Keratinocyte (primary cell): ENCODE data around the gene MIB1. TPM values are rescaled to one million over a fixed set of nuclear protein-coding genes. Genes with fewer than 3 reads are reported as not detected.

ENCODE experiments used
- DNase-seq: peaks from one replicate; pipeline ENCODE4 v3.0.0-alpha.2; 2011; ENCODE audit warnings: low read depth, missing footprints, low spot score
- FAIRE-seq: peaks from 2 replicates; lab custom pipeline; 2011; peaks lifted over from hg19 to GRCh38; lab: Jason Lieb, UNC
- H2AFZ ChIP-seq: 2 replicates; pipeline ENCODE4 v1.6.0; 2012; ENCODE audit warnings: low read length, control low read depth, inconsistent platforms; ENCODE audit not compliant: control insufficient read depth
- H3K27ac ChIP-seq: 2 replicates; pipeline ENCODE4 v1.5.1; 2011; ENCODE audit warnings: low read length; ENCODE audit not compliant: control insufficient read depth, insufficient read depth
- H3K27me3 ChIP-seq: 3 replicates; pipeline ENCODE4 v1.6.0; 2011; ENCODE audit warnings: low read length; ENCODE audit not compliant: control insufficient read depth, insufficient read depth; ENCODE audit errors: extremely low read depth
- H3K36me3 ChIP-seq, 2 experiments: 2 replicates in 1 of 2; 3 replicates in 1 of 2; pipeline ENCODE4 v1.5.1; 2011; ENCODE audit warnings: low read length in 2 of 2, mild to moderate bottlenecking in 1 of 2; ENCODE audit not compliant: control insufficient read depth in 2 of 2, insufficient read depth in 2 of 2; ENCODE audit errors: extremely low read depth in 1 of 2
- H3K4me1 ChIP-seq: 3 replicates; pipeline ENCODE4 v1.5.1; 2011; ENCODE audit warnings: low read length; ENCODE audit not compliant: control insufficient read depth, insufficient read depth; ENCODE audit errors: extremely low read depth
- H3K4me2 ChIP-seq: 3 replicates; pipeline ENCODE4 v1.6.0; 2011; ENCODE audit warnings: low read depth, low read length; ENCODE audit not compliant: control insufficient read depth, insufficient read depth; ENCODE audit errors: extremely low read depth
- H3K4me3 ChIP-seq, 3 experiments: fragments of 200-600 bp in 1 of 3; sonication (generic) in 1 of 3; 2 replicates in 2 of 3; 3 replicates in 1 of 3; pipeline ENCODE4 v1.5.1; 2011 to 2016; ENCODE audit warnings: low read length in 3 of 3, mild to moderate bottlenecking in 3 of 3, control low read depth in 2 of 3, inconsistent platforms in 1 of 3, low read depth in 1 of 3, mixed read lengths in 1 of 3, mixed run types in 1 of 3, moderate library complexity in 1 of 3; ENCODE audit not compliant: control insufficient read depth in 2 of 3, insufficient read depth in 2 of 3; ENCODE audit errors: extremely low read depth in 1 of 3
- H3K79me2 ChIP-seq: 2 replicates; pipeline ENCODE4 v1.6.0; 2012; ENCODE audit warnings: low read length; ENCODE audit not compliant: control insufficient read depth, insufficient read depth
- H3K9ac ChIP-seq: 3 replicates; pipeline ENCODE4 v1.6.0; 2011; ENCODE audit warnings: low read length; ENCODE audit not compliant: control insufficient read depth, insufficient read depth; ENCODE audit errors: extremely low read depth
- H3K9me1 ChIP-seq: 3 replicates; pipeline ENCODE4 v1.6.0; 2011; ENCODE audit warnings: low read length; ENCODE audit not compliant: control insufficient read depth, insufficient read depth; ENCODE audit errors: extremely low read depth
- H3K9me3 ChIP-seq: 2 replicates; pipeline ENCODE4 v1.5.1; 2012; ENCODE audit warnings: low read depth, low read length; ENCODE audit not compliant: control insufficient read depth
- H4K20me1 ChIP-seq: 3 replicates; pipeline ENCODE4 v1.6.0; 2011; ENCODE audit warnings: low read length; ENCODE audit not compliant: control insufficient read depth, insufficient read depth; ENCODE audit errors: extremely low read depth
- EZH2 ChIP-seq: IDR thresholded peaks from one replicate; pipeline ENCODE4 v1.6.1; 2012; ENCODE audit warnings: inconsistent platforms, mild to moderate bottlenecking, low read length, moderate library complexity
- dilution Hi-C: fragments of 300-500 bp; cut with MboI; formaldehyde crosslinking; loops from one replicate; pipeline ENCODE4 v1.7.0; 2020; ENCODE audit warnings: low sequenced_read_pairs; ENCODE audit not compliant: extremely low pct_ligation_motif_present
- polyA plus RNA-seq, 5 experiments: library from polyadenylated mRNA; depleted of rRNA in 3 of 5; stranded (reverse) in 3 of 5; stranded (forward) in 1 of 5; unstranded in 1 of 5; fragments of >200 nt; gene quantifications; 1 replicate in 1 of 5; 2 replicates in 3 of 5; 3 replicates in 1 of 5; pipeline versions ENCODE4 v1.2.1 to v1.2.3, GENCODE V29; 2011 to 2012; ENCODE audit warnings: missing spikeins in 2 of 5, low read depth in 1 of 5, low replicate concordance in 1 of 5
- TF ChIP-seq, protein P1 (sequence below), 3 experiments: IDR thresholded peaks in 1 of 3; conservative IDR thresholded peaks in 1 of 3; optimal IDR thresholded peaks in 1 of 3; 2 replicates in 2 of 3; 3 replicates in 1 of 3; pipeline versions ENCODE3 to v1.5.1; 2011; ENCODE audit warnings: low read length in 3 of 3, mild to moderate bottlenecking in 3 of 3, moderate library complexity in 2 of 3, control low read depth in 1 of 3, inconsistent platforms in 1 of 3; ENCODE audit not compliant: insufficient read depth in 2 of 3; ENCODE audit errors: extremely low read depth in 1 of 3

MIB1 gene
- polyA plus RNA-seq, 1 donor (not counting 4 experiments of a cell fraction or from before 2014, with no cell fraction given), result 24.8 TPM

DNA sequence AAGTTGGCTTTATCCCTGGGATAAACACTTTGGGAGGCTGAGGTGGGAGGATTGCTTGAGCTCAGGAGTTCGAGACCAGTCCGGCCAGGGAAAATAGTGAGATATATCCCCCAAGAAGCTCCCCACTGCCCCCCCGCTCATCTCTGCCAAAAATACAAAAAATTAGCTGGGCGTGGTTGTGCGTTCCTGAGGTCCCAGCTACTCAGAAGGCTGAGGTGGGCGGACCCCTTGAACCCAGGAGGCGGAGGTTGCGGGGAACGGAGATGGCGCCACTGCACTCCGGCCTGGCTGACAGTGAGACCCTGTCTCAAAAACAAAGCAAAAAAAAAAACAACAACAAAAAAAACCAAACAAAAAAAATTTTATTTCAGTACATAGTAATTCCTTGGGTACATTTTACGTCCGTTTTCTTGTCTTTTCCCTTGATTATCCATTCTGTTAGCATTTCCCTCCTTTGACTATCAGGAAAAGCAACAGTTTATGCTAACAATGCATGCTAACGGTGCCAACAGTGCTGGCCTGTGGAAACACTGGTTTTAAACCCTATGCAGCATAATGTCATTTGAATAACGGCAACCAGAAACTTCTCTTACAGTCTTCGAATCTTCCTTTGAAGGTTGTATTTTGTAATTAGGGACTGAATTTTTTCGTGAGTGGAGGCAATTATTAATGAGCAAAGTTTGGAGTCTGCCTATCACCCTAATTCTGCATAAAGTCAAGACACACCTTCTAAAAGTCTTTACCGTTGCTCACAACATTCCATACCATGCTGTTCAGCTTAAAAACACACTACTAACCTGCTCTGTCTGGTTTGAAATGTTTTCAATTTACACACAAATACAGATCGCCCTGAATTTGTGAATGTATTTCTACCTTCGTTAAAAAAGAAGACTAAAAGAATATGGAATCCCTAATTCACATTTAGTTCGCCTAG is 721 bp upstream of the MIB1 start:
- no peaks in the 10 kb centered on the region for H4K20me1 ChIP-seq
- H3K36me3 ChIP-seq, result no peaks in the 10 kb centered on the region
- H2AFZ ChIP-seq, result peak overlapping the region; percentile 92
- peak overlapping the region; percentile 59 to 97 (median 84) for H3K4me3 ChIP-seq
- H3K27me3 ChIP-seq, result no peaks in the 10 kb centered on the region
- no peaks in the 10 kb centered on the region for H3K9me3 ChIP-seq
- peak overlapping the region; percentile 95 for H3K27ac ChIP-seq
- H3K9ac ChIP-seq, result peak overlapping the region; percentile 97
- peak overlapping the region; percentile 77 for H3K4me2 ChIP-seq
- dilution Hi-C loops, result no loop called here
- FAIRE-seq (no peak), DNase-seq (no peak)
- no peak for TF ChIP-seq EZH2
- TF ChIP-seq, protein P1, sequence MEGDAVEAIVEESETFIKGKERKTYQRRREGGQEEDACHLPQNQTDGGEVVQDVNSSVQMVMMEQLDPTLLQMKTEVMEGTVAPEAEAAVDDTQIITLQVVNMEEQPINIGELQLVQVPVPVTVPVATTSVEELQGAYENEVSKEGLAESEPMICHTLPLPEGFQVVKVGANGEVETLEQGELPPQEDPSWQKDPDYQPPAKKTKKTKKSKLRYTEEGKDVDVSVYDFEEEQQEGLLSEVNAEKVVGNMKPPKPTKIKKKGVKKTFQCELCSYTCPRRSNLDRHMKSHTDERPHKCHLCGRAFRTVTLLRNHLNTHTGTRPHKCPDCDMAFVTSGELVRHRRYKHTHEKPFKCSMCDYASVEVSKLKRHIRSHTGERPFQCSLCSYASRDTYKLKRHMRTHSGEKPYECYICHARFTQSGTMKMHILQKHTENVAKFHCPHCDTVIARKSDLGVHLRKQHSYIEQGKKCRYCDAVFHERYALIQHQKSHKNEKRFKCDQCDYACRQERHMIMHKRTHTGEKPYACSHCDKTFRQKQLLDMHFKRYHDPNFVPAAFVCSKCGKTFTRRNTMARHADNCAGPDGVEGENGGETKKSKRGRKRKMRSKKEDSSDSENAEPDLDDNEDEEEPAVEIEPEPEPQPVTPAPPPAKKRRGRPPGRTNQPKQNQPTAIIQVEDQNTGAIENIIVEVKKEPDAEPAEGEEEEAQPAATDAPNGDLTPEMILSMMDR (optimal IDR thresholded peaks at IDR 0.05 in 1 of 3, IDR thresholded peaks at IDR 0.05 in 1 of 3, conservative IDR thresholded peaks at IDR 0.05 in 1 of 3; ENCODE audit: extremely low read depth in 1 of 3, insufficient read depth in 2 of 3, low read length in 3 of 3), result no peak
- peaks cover 32% of the 10 kb centered on the region for H3K79me2 ChIP-seq
- H3K9me1 ChIP-seq, result no peaks in the 10 kb centered on the region
- peaks cover 9% of the 10 kb centered on the region for H3K4me1 ChIP-seq

DNA sequence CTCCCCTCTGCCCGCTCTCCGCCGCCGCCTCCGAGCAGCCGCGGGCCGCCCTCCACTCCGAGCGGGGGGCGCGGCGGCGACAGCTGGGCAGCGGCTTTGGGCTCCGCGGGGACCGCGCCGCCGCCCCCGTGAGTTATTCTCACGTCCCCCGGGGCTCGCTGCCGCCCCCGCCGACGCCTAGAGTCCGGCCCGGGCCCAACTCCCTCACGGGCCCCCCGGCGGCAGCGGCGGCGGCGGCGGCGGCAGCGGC is 645 bp downstream of the MIB1 start:
- Histone ChIP-seq H3K4me3 (peak overlapping the region; percentile 84 to 99 (median 97)), H3K27me3 (no peaks in the 10 kb centered on the region), H3K4me2 (peak overlapping the region; percentile 93), H3K9me3 (no peaks in the 10 kb centered on the region), H4K20me1 (no peaks in the 10 kb centered on the region), H3K4me1 (peaks cover 9% of the 10 kb centered on the region), H3K79me2 (peaks cover 45% of the 10 kb centered on the region), H3K36me3 (no peaks in the 10 kb centered on the region), H2AFZ (no peak overlapping the region), H3K9me1 (no peaks in the 10 kb centered on the region), H3K27ac (peak overlapping the region; percentile 95), H3K9ac (peak overlapping the region; percentile 97)
- TF ChIP-seq, protein P1 (optimal IDR thresholded peaks at IDR 0.05 in 1 of 3, IDR thresholded peaks at IDR 0.05 in 1 of 3, conservative IDR thresholded peaks at IDR 0.05 in 1 of 3; ENCODE audit: extremely low read depth in 1 of 3, insufficient read depth in 2 of 3, low read length in 3 of 3), result no peak
- no peak for FAIRE-seq
- dilution Hi-C loops, result no loop called here
- no peak for DNase-seq
